Body of pancreas (tissue), 4 donors: Measurements from ENCODE around the gene FAM90A26. TPM values are rescaled to one million over a fixed set of nuclear protein-coding genes. Genes with fewer than 3 reads are reported as not detected.
"Not testable (repeated sequence)": the region's sequence is repeated elsewhere in the genome, so short reads cannot be mapped to it uniquely, and the experiment has no call there.

Source experiments
- ATAC-seq: fragments of 150-250 bp; one replicate; pipeline ENCODE4 v1.9.1; 2016
- DNase-seq, 4 donors: peaks; one replicate each; pipeline ENCODE4 v3.0.0-alpha.2; 2019
- H3K27ac ChIP-seq, 4 donors: fragments of 200-600 bp; sonication (generic); 1 replicate in 3 of 4; 2 replicates in 1 of 4; pipeline versions ENCODE4 v1.5.1 to v1.6.1; 2016 to 2019; ENCODE audit warnings: mild to moderate bottlenecking in 1 of 4, mixed read lengths in 1 of 4, moderate library complexity in 1 of 4
- H3K27me3 ChIP-seq, 2 donors: fragments of 200-600 bp; sonication (generic); one replicate each; pipeline ENCODE4 v1.6.0; 2016; ENCODE audit warnings: mild to moderate bottlenecking in 1 of 2
- H3K36me3 ChIP-seq, 2 donors: fragments of 200-600 bp; sonication (generic); replicated peaks in 1 of 2; 2 replicates each; pipeline ENCODE4 v1.5.1; 2016; ENCODE audit warnings: low read depth in 2 of 2; ENCODE audit not compliant: insufficient read depth in 1 of 2
- H3K4me1 ChIP-seq: fragments of 200-600 bp; sonication (generic); one replicate; pipeline ENCODE4 v1.6.0; 2016
- H3K4me3 ChIP-seq, 2 donors: fragments of 200-600 bp; sonication (generic); 1 replicate in 1 of 2; 2 replicates in 1 of 2; pipeline ENCODE4 v1.5.1; 2016 to 2019
- H3K9me3 ChIP-seq, 3 donors: fragments of 200-600 bp; sonication (generic); 1 replicate in 2 of 3; 2 replicates in 1 of 3; pipeline ENCODE4 v1.5.1; 2016
- POLR2A ChIP-seq, 3 donors: fragments of 450-650 bp; IDR thresholded peaks; one replicate each; pipeline ENCODE4 v1.6.1; 2016; ENCODE audit warnings: antibody characterized with exemption in 3 of 3, mild to moderate bottlenecking in 2 of 3
- WGBS, 2 donors: methylation state at CpG; one replicate each; pipeline ENCODE4 v1.1.5; 2017; 5-methylcytosine and 5-hydroxymethylcytosine counted together
- intact Hi-C: fragments of 100-400 bp; cut with DNase I; formaldehyde crosslinking; loops from one replicate; pipeline ENCODE4 v1.15.1; 2023
- total RNA-seq, 2 donors: library from RNA; depleted of rRNA; stranded (reverse); fragments of >200 nt; gene quantifications; one replicate each; pipeline ENCODE4 v1.1.0, GENCODE V29; 2016
- TF ChIP-seq, protein P1 (sequence below), 7 experiments: fragments of 450-650 bp in 4 of 7; fragments of 200-600 bp in 3 of 7; sonication (generic) in 3 of 7; IDR thresholded peaks; one replicate each; pipeline ENCODE4 v1.5.1; 2016 to 2019; ENCODE audit warnings: antibody characterized with exemption in 7 of 7

FAM90A26 gene
- total RNA-seq, 2 donors from 2014 or later = not detected

DNA sequence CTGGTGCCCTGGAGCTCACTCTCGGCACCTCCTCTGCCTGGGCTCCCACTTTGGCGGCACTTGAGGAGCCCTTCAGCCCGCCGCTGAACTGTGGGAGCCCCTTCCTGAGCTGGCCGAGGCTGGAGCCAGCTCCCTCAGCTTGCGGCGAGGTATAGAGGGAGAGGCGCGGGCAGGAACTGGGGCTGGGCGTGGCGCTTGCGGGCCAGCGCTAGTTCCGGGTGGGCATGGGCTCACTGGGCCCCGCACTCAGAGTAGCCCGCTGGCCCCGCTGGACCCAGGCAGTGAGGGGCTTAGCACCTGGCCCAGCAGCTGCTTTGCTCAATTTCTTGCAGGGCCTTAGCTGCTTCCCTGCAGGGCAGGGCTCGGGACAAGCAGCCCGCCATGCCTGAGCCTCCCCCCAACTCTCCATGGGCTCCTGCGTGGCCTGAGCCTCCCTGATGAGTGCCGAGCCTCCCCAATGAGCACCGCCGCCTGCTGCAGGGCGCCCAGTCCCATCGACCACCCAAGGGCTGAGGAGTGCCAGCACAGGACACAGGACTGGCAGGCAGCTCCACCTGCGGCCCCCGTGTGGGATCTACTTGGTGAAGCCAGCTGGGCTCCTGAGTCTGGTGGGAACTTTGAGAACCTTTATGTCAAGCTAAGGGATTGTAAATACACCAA, 26.7 kb upstream of the FAM90A26 start:
- WGBS, 2 donors = 88 to 91% methylated on average over 7 to 16 of the region's 27 CpGs
- ATAC-seq = no peak

DNA sequence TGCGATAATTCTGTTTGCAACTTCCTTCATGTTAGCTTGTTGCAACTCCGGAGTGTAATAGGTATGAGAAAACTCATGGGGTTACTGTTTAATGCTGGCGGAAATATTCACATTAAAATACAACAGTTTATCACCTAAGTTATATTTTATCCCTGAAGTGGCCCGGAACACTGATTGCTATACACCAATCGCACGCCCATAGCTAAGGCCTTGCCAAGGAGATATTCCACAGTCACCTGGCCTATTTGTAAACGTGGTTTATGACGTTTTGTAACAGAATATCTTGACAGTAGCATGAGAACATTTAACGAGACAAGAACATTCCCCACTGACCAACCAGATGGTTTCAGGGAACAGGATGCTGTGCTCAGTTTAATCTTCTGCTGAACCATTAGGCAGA, 23.2 kb upstream of the FAM90A26 start:
- no peak for ATAC-seq
- TF ChIP-seq, protein P1, sequence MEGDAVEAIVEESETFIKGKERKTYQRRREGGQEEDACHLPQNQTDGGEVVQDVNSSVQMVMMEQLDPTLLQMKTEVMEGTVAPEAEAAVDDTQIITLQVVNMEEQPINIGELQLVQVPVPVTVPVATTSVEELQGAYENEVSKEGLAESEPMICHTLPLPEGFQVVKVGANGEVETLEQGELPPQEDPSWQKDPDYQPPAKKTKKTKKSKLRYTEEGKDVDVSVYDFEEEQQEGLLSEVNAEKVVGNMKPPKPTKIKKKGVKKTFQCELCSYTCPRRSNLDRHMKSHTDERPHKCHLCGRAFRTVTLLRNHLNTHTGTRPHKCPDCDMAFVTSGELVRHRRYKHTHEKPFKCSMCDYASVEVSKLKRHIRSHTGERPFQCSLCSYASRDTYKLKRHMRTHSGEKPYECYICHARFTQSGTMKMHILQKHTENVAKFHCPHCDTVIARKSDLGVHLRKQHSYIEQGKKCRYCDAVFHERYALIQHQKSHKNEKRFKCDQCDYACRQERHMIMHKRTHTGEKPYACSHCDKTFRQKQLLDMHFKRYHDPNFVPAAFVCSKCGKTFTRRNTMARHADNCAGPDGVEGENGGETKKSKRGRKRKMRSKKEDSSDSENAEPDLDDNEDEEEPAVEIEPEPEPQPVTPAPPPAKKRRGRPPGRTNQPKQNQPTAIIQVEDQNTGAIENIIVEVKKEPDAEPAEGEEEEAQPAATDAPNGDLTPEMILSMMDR (IDR thresholded peaks at IDR 0.05) = no peak
- no peak for TF ChIP-seq POLR2A (IDR thresholded peaks at IDR 0.05)
- WGBS, 2 donors = 79 to 82% methylated on average over 9 of the region's 9 CpGs

More for the DNA sequence above, 26.7 kb upstream of the FAM90A26 start:
- DNase-seq = no peak
- TF ChIP-seq, protein P1 (IDR thresholded peaks at IDR 0.05) = no peak
- no peak for TF ChIP-seq POLR2A (IDR thresholded peaks at IDR 0.05)
- Histone ChIP-seq H3K27ac (no peak overlapping the region), H3K36me3 (no peaks in the 10 kb centered on the region), H3K4me1 (no peaks in the 10 kb centered on the region), H3K9me3 (no peaks in the 10 kb centered on the region), H3K27me3 (no peaks in the 10 kb centered on the region), H3K4me3 (no peak overlapping the region)
- intact Hi-C loops = no loop called here

DNA sequence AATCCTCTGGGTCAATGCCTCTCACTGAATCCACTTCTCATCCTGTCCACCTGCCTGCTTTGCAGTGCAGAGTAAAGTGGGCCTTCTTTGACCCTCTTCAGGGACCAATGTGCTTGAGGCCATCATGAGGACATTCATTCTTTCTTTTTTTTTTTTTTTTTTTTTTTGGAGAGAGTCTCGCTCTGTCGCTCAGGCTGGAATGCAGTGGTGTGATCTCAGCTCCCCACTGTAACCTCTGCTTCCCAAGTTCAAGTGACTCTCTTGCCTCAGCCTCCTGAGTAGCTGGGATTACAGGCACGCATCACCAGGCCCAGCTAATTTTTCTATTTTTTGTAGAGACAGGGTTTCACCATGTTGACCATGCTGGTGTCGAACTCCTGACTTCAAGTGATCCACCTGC, 22.8 kb upstream of the FAM90A26 start:
- ATAC-seq, H3K27me3 ChIP-seq, H3K27ac ChIP-seq, intact Hi-C loops, DNase-seq, H3K9me3 ChIP-seq, H3K36me3 ChIP-seq, H3K4me3 ChIP-seq, H3K4me1 ChIP-seq: not testable (repeated sequence)
- 89 to 95% methylated on average over 4 of the region's 4 CpGs for WGBS, 2 donors

More for the DNA sequence above, 23.2 kb upstream of the FAM90A26 start:
- no peaks in the 10 kb centered on the region for H3K27me3 ChIP-seq
- intact Hi-C loops = no loop called here
- no peak for DNase-seq
- H3K9me3 ChIP-seq = no peaks in the 10 kb centered on the region
- H3K27ac ChIP-seq = no peak overlapping the region
- H3K4me3 ChIP-seq = no peak overlapping the region
- H3K36me3 ChIP-seq = no peaks in the 10 kb centered on the region
- peaks cover 3% of the 10 kb centered on the region for H3K4me1 ChIP-seq

DNA sequence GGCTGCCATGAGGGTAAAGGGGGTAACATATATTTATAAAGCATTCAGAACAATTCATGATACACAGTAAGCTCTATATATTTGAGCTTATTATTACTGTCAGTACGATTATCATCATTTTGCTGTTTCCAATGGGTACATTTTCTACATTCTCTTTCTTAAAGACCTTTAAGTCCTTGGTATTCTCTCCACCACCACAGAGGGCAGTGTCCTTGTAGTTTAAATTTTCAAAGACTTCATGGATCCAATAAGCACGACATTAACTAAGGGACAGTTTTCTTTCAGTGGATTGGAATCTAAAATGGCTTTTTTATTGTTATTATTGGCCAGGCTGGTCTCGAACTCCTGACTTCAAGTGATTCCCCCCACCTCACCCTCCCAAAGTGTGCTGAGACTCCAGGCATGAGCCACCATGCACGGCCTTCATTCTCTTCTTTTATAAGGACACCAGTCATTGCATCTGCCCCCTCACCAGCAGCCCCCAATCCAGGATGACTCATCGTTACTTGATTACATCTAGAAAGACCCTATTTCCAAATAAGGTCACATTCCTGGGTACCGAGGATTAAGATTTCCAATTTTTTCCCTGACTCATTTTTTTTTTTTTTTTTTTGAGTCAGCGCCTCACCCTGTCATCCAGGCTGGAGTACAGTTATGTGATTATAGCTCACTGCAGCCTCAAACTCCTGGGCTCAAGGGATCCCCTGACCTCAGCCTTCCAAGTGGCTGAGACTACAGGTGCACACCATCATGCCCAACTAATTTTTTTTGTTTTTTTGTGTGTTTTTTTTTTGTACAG, 21.4 kb upstream of the FAM90A26 start:
- 81 to 89% methylated on average over 7 of the region's 7 CpGs for WGBS, 2 donors
- H3K27ac ChIP-seq, intact Hi-C loops, H3K36me3 ChIP-seq, DNase-seq, H3K27me3 ChIP-seq, H3K4me3 ChIP-seq, ATAC-seq, H3K9me3 ChIP-seq, H3K4me1 ChIP-seq: not testable (repeated sequence)

DNA sequence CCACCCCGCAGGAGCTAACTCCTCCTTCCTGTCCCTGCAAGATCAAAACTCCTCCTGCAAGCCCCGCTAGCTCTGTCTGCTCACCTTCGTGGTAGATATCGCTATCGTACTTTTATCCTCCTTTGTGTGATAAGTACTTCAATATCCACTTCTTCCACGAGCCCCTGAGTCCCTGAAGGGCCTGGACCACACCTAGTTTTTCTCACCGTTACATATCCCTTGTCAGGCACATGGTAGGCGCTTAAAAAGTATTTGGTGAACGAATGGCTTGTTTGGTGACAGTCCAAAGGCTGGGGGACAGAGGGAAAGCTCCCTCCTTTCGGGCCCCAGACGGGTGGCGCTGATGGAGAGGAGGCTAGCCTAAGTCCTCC, 18.4 kb upstream of the FAM90A26 start:
- H3K27ac ChIP-seq = peak overlapping the region; percentile 68 to 91 (median 88)
- H3K27me3 ChIP-seq, DNase-seq, intact Hi-C loops, H3K4me1 ChIP-seq, H3K36me3 ChIP-seq, H3K9me3 ChIP-seq, ATAC-seq: not testable (repeated sequence)
- H3K4me3 ChIP-seq = peak overlapping the region; percentile 55 to 77
- 2 to 3% methylated on average over 6 to 10 of the region's 12 CpGs for WGBS, 2 donors

DNA sequence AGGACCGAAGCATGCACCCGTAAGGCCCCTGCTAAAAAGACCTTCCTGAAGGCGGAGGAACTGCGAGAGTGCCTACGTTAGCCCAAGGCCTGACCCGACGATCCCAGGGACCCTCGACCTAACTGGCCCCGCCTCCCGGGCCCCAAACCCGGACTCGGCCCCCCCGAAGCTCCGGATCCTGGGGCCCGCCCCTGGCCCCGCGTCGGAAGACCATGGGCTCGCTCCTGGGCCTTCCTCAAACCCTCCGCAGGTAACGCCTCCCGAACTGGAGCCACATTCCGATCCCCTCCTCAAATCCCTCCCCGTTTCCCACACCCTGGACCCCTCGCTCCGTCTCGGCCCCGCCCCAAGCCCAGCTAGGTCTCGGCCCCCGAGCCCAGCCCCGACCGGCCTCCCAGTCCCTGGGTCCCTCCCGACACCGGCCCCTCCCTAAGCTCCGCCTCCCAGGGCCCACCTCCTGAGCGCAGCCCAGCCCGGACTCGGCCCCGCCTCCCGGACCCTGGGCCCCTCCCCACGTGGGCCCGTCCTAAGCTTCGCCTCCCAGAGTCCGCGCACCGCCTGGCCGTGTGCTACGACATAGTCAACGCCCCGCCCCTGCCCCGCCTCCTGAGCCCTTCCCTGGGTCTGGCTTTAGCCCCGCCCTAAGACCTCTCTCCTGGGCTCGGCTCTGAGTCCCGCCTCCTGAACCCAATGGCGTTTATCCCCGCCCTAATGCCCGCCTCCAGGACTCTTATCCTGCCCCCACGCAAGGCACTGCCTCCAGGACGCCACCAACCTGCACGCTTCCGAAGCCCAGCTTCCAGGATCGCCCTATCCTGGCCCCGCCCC, 17.8 kb upstream of the FAM90A26 start:
- H3K4me1 ChIP-seq, H3K9me3 ChIP-seq, H3K27me3 ChIP-seq, intact Hi-C loops, H3K36me3 ChIP-seq: not testable (repeated sequence)
- peak overlapping the region; percentile 55 to 77 for H3K4me3 ChIP-seq
- 1 to 2% methylated on average over 30 to 56 of the region's 63 CpGs for WGBS, 2 donors
- DNase-seq (peak; percentile 99 to 100 (median 99)), ATAC-seq (peak; percentile 85)
- TF ChIP-seq POLR2A (IDR thresholded peaks at IDR 0.05) = peak; percentile 29 to 65 (median 59)
- H3K27ac ChIP-seq = peak overlapping the region; percentile 68 to 91 (median 88)
